Skin of body (tissue), 2 donors: Measurements from ENCODE around the gene SLC16A11. TPM values are rescaled to one million over a fixed set of nuclear protein-coding genes. Genes with fewer than 3 reads are reported as not detected.
"Not testable (repeated sequence)": the region's sequence is repeated elsewhere in the genome, so short reads cannot be mapped to it uniquely, and the experiment has no call there.

Source experiments
- DNase-seq: peaks from one replicate; lab custom pipeline; 2025; lab: John Stamatoyannopoulos, UW
- total RNA-seq: library from RNA; depleted of rRNA; stranded (reverse); fragments of >200 nt; gene quantifications from one replicate; pipeline ENCODE4 v1.2.3, GENCODE V29; 2014

Gene SLC16A11
- total RNA-seq, 1 donor from 2014 or later: 0.69 TPM

GRCh38 chr17:7011415-7011814 is 32.5 kb downstream of the SLC16A11 start:
- no peak for DNase-seq

GRCh38 chr17:7010523-7010922 is 33.4 kb downstream of the SLC16A11 start:
- DNase-seq: no peak

GRCh38 chr17:7007143-7007542 is 36.7 kb downstream of the SLC16A11 start:
- DNase-seq: no peak

GRCh38 chr17:7005716-7006115 is 38.2 kb downstream of the SLC16A11 start:
- no peak for DNase-seq

- peak; percentile 51 for DNase-seq
Measured at GRCh38 chr17:7004398-7005253, 39.3 kb downstream of the SLC16A11 start.

- DNase-seq: no peak
Measured at GRCh38 chr17:7003745-7004144, 40.1 kb downstream of the SLC16A11 start.

- DNase-seq: no peak
Measured at GRCh38 chr17:7002288-7003047, 41.4 kb downstream of the SLC16A11 start.

GRCh38 chr17:7001318-7001961 is 42.5 kb downstream of the SLC16A11 start:
- no peak for DNase-seq

GRCh38 chr17:6998855-6999508 is 44.9 kb downstream of the SLC16A11 start:
- DNase-seq: no peak

- no peak for DNase-seq
Measured at GRCh38 chr17:6997171-6997570, 46.7 kb downstream of the SLC16A11 start.

GRCh38 chr17:6996256-6997011 is 47.5 kb downstream of the SLC16A11 start:
- DNase-seq: no peak

GRCh38 chr17:6995500-6996255 is 48.2 kb downstream of the SLC16A11 start, which contains the start of gene ALOX12:
Gene ALOX12, plus strand, starts transcription at chr17:6996049. Its CDS starts 69 bp downstream, at chr17:6996118.
- DNase-seq: no peak

- no peak for DNase-seq
Measured at GRCh38 chr17:6994666-6995256, 49.1 kb downstream of the SLC16A11 start.

GRCh38 chr17:6994118-6994598 is 49.7 kb downstream of the SLC16A11 start:
- DNase-seq: no peak

GRCh38 chr17:6993613-6994056 is 50.3 kb downstream of the SLC16A11 start:
- DNase-seq: not testable (repeated sequence)
